MG63 (cell line): ENCODE results near the gene HSD17B3. TPM values are rescaled to one million over a fixed set of nuclear protein-coding genes. Genes with fewer than 3 reads are reported as not detected.
"Not testable (repeated sequence)": the region's sequence is repeated elsewhere in the genome, so short reads cannot be mapped to it uniquely, and the experiment has no call there.

Source experiments
- DNase-seq: peaks from one replicate; pipeline ENCODE4 v3.0.0-alpha.2; 2020
- H3K27me3 ChIP-seq: fragments of 250-450 bp; sonication (Bioruptor Pico); 2 replicates; pipeline ENCODE4 v1.5.1; 2020; ENCODE audit warnings: mild to moderate bottlenecking, moderate library complexity
- H3K36me3 ChIP-seq: fragments of 250-450 bp; sonication (Bioruptor Pico); 2 replicates; pipeline ENCODE4 v1.5.1; 2020; ENCODE audit warnings: mild to moderate bottlenecking, moderate library complexity
- H3K4me3 ChIP-seq: fragments of 250-450 bp; sonication (Bioruptor Pico); 2 replicates; pipeline ENCODE4 v1.5.1; 2020; ENCODE audit warnings: mild to moderate bottlenecking, moderate library complexity
- H3K9me3 ChIP-seq: fragments of 250-450 bp; sonication (Bioruptor Pico); 2 replicates; pipeline ENCODE4 v1.5.1; 2020; ENCODE audit warnings: mild to moderate bottlenecking, moderate library complexity
- total RNA-seq: library from RNA; depleted of rRNA; stranded (reverse); fragments of >200 nt; shearing (Covaris generic); gene quantifications from 2 replicates; pipeline ENCODE4 v1.2.3, GENCODE V29; 2014; ENCODE audit warnings: low replicate concordance

Gene HSD17B3
- total RNA-seq, 1 experiment from 2014 or later: 0.36 TPM

DNA sequence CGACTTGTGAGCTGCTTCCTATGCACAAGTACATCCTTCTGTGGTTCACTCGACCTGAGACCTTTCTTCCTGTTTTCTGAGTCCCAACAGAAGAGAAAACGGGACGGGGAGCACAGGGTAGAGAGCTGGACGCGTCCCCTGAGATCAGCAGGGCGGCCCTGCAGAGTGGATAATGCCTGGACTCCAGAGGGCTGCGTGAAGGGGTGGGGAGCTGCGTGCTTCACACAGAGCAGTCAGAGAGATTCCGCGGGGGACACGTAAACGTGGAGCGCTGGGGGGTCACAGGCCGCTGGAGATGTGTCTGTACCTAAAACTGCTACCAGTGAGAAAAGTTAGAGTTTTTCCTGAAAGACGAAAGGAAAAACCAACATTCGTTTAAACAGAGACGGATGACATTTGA is 46.3 kb downstream of the HSD17B3 start:
- no peaks in the 10 kb centered on the region for H3K27me3 ChIP-seq
- H3K9me3 ChIP-seq: no peaks in the 10 kb centered on the region
- no peak for DNase-seq
- H3K4me3 ChIP-seq: no peak overlapping the region
- no peaks in the 10 kb centered on the region for H3K36me3 ChIP-seq

DNA sequence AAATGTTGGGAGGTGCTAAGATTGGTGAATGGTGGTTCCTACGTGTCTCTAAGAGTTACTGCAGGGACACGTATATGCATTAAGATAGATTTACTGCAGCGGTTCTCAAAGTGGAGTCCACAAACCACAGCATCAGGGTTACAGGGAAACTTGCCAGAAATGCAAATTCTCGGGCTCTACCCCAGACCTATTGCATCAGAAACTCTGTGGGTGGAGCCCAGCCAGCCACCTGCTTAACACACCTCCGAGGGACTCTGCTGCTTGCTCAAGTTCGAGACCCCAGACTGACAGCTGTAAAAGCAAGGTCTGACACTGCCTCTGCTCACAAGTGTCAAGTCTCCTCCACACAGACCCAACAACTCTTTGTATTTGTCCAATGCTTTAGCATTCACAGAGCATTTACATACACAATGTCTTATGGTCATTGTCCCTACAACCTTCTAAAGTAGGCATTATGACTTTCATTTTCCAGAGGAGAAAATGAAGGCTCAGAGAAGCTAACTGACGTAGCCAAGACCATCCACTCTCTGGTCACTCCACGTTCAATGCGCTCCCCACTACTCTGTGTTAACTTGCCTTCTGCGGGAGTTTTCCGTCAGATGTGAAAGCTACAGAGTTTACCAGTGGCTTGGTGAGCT is 48.8 kb downstream of the HSD17B3 start:
- Histone ChIP-seq H3K4me3 (no peak overlapping the region), H3K36me3 (no peaks in the 10 kb centered on the region), H3K27me3 (no peaks in the 10 kb centered on the region), H3K9me3 (no peaks in the 10 kb centered on the region)
- no peak for DNase-seq

- H3K4me3 ChIP-seq: no peak overlapping the region
- DNase-seq: no peak
- no peaks in the 10 kb centered on the region for H3K36me3 ChIP-seq
- no peaks in the 10 kb centered on the region for H3K9me3 ChIP-seq
- H3K27me3 ChIP-seq: no peaks in the 10 kb centered on the region
Observed at GRCh38 chr9:96251451-96251850, 50.5 kb downstream of the HSD17B3 start.

- Histone ChIP-seq H3K4me3 (no peak overlapping the region), H3K9me3 (no peaks in the 10 kb centered on the region), H3K36me3 (no peaks in the 10 kb centered on the region), H3K27me3 (no peaks in the 10 kb centered on the region)
- DNase-seq: no peak
Observed at GRCh38 chr9:96249746-96250145, 52.2 kb downstream of the HSD17B3 start.

DNA sequence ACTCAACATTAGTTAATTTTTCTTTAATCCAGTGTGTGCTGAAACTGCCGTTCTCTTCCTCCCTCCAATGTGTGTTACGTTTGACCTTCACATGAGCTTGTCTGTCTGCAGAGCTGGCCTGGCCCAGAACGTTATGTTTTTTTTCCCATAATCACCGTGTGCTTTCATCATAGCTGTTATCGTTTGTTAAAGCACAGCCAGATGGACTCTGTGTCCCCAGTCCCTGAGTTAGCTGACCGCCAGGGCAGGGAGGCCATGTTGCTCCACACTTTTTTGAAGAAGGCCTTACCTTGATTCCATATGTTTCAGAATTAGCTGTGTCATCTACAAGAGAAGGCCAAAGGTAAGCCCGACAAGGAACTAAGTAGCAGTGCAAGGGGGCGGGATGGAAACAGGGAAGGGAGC is 55.7 kb downstream of the HSD17B3 start:
- DNase-seq: no peak
- Histone ChIP-seq H3K27me3 (peaks cover 3% of the 10 kb centered on the region; the same call in 1 of the 2 replicates), H3K36me3 (no peaks in the 10 kb centered on the region)

GRCh38 chr9:96245399-96245798 is 56.6 kb downstream of the HSD17B3 start:
- no peak overlapping the region for H3K4me3 ChIP-seq
- no peaks in the 10 kb centered on the region for H3K36me3 ChIP-seq
- H3K9me3 ChIP-seq: no peaks in the 10 kb centered on the region
- peaks cover 3% of the 10 kb centered on the region; the same call in 1 of the 2 replicates for H3K27me3 ChIP-seq
- no peak for DNase-seq

More for the DNA sequence above, 55.7 kb downstream of the HSD17B3 start:
- H3K9me3 ChIP-seq: no peaks in the 10 kb centered on the region
- H3K4me3 ChIP-seq: no peak overlapping the region

- DNase-seq: no peak
- Histone ChIP-seq H3K9me3 (no peaks in the 10 kb centered on the region), H3K27me3 (peaks cover 3% of the 10 kb centered on the region; the same call in 1 of the 2 replicates), H3K4me3 (no peak overlapping the region), H3K36me3 (no peaks in the 10 kb centered on the region)
Observed at GRCh38 chr9:96243778-96244177, 58.2 kb downstream of the HSD17B3 start.

DNA sequence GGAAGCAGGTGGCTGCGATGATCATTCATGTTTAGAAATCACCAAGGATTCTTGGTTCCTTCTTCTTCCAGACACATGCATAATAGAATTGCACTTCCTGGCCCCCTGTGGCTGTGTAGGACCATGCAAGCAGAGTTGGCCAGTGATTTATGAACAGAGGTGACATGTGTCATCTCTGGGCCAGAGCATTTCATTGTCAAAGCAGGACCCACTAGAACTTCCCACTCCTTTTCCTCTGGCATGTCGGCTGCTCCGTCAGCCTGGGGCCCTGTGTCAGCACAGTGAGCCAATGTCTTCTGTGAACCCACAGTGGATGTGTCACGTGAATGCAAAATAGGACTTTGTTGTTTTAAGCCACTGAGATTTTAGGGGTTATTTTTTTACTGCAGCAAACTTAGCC is 59.2 kb downstream of the HSD17B3 start:
- peaks cover 3% of the 10 kb centered on the region; the same call in 1 of the 2 replicates for H3K27me3 ChIP-seq
- DNase-seq: no peak
- no peak overlapping the region for H3K4me3 ChIP-seq
- H3K9me3 ChIP-seq: no peaks in the 10 kb centered on the region
- no peaks in the 10 kb centered on the region for H3K36me3 ChIP-seq

- DNase-seq: peak; percentile 76
- Histone ChIP-seq H3K9me3 (no peaks in the 10 kb centered on the region), H3K36me3 (no peaks in the 10 kb centered on the region), H3K4me3 (no peak overlapping the region), H3K27me3 (peaks cover 3% of the 10 kb centered on the region; the same call in 1 of the 2 replicates)
Observed at GRCh38 chr9:96241391-96241809, 60.6 kb downstream of the HSD17B3 start.

DNA sequence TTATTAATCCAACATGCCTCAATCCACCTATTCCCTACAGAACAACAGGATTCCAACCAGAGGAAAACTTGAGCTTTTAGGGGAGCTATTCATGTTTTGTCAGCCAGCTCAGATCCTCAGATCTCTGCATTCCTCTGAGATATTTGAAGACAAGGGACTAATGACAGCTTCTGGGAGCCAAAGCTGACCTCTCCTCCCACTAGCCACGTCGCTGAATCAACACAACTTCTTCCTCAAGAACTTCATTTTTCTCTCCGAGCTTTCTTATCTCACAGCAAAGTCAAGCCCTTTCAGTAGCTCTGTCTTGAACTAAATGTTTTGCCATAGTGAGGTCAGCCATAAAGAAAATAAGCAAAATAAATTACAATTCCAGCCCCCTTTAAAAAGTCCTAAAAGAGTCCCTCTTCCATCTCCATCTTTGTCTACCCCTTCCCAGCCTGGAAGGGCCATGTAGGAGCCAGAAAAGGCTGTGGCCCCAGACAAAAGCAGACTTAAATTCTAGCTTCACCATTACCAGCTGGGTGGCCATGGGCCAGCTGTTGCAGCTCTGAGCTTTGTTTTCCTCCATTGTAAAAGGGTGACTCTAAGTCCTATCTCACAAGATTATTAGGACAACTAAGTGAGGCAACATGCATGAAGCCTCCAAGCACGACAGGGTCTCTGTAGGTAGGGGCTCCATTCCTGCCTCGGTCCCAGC is 65.0 kb downstream of the HSD17B3 start:
- H3K27me3 ChIP-seq: no peaks in the 10 kb centered on the region; the same call in 1 of the 2 replicates
- no peak for DNase-seq
- H3K9me3 ChIP-seq: no peaks in the 10 kb centered on the region
- no peaks in the 10 kb centered on the region for H3K36me3 ChIP-seq
- no peak overlapping the region for H3K4me3 ChIP-seq

GRCh38 chr9:96236337-96236736 is 65.6 kb downstream of the HSD17B3 start:
- not testable (repeated sequence) for DNase-seq, H3K4me3 ChIP-seq, H3K27me3 ChIP-seq, H3K36me3 ChIP-seq, H3K9me3 ChIP-seq

- DNase-seq: peak; percentile 56
Observed at GRCh38 chr9:96232539-96233241, 69.3 kb downstream of the HSD17B3 start.

GRCh38 chr9:96232164-96232538 is 69.8 kb downstream of the HSD17B3 start:
- no peaks in the 10 kb centered on the region for H3K27me3 ChIP-seq
- H3K9me3 ChIP-seq: no peaks in the 10 kb centered on the region
- H3K36me3 ChIP-seq: no peaks in the 10 kb centered on the region
- no peak for DNase-seq
- no peak overlapping the region for H3K4me3 ChIP-seq

More at GRCh38 chr9:96232539-96233241, 69.3 kb downstream of the HSD17B3 start:
- Histone ChIP-seq H3K36me3 (no peaks in the 10 kb centered on the region), H3K27me3 (no peaks in the 10 kb centered on the region), H3K9me3 (no peaks in the 10 kb centered on the region), H3K4me3 (no peak overlapping the region)

DNA sequence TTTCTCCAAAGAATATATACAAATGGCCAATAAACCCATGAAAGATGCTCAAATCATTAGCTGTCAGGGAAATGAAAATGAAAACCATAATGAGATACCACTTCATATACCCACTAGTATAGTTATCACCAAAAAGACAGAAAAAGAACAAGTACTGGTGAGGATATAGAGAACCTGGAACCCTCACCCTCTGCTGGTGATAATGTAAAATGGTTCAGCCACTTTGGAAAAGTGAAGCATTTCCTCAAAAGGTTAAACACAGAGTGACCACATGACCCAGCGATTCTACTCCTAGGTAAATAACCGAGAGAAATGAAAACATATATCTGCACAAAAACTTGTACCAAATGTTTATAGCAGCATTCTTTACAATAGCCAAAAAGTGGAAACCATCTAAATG is 72.0 kb downstream of the HSD17B3 start:
- no peak for DNase-seq
- Histone ChIP-seq H3K27me3 (no peaks in the 10 kb centered on the region), H3K9me3 (no peaks in the 10 kb centered on the region; the same call in 1 of the 2 replicates), H3K36me3 (no peaks in the 10 kb centered on the region), H3K4me3 (no peak overlapping the region)

DNA sequence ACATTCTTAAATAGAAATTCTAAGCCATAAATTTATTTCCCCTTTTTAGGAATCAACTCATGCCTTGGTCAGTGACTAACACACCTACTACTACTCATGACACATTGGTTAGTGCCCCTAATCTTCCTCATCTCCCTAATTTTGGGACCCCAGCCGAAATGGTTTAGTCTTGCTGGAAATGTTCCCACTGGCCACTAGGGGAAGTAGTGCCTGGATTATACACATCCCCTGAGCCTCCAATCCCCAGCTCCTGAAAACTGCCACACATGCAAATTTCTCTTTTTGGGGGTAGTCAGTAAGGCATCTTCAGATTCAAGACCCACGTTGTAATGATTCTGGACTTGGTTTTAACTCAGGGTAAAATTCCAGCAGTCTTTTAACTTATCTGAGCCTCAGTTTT is 79.8 kb downstream of the HSD17B3 start:
- no peak for DNase-seq
- Histone ChIP-seq H3K4me3 (no peak overlapping the region), H3K36me3 (no peaks in the 10 kb centered on the region), H3K27me3 (no peaks in the 10 kb centered on the region), H3K9me3 (peaks cover 4% of the 10 kb centered on the region; the same call in 1 of the 2 replicates)

DNA sequence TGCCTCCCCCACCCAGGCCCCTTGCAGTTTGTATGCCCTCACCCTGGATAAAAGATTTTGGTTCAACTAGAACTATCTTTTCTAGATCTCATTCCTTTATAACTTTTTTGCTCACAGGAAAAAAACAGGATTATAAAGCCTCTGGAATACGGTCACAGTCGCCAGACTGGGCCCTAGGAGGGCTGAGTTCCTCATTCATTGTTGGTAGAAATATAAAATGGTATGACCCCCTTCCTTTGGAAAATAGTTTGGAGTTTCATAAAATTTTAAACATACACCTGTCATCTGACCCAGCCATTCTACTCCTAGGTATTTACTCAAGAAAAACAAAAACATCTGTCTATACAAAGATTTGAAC is 82.1 kb downstream of the HSD17B3 start:
- Histone ChIP-seq H3K27me3 (no peaks in the 10 kb centered on the region), H3K9me3 (peaks cover 4% of the 10 kb centered on the region; the same call in 1 of the 2 replicates), H3K36me3 (no peaks in the 10 kb centered on the region), H3K4me3 (no peak overlapping the region)
- DNase-seq: no peak
